Esophagus muscularis mucosa (tissue), 4 donors: ENCODE measurements around the gene SH3BP1.
A peak's percentile ranks its signal among the peaks of the same experiment; 100 is the strongest.

ENCODE experiments used
- CTCF ChIP-seq, 3 experiments: fragments of 200-600 bp in 2 of 3; fragments of 450-650 bp in 1 of 3; sonication (generic) in 2 of 3; IDR thresholded peaks; one replicate each; pipeline ENCODE4 v1.5.1; 2017 to 2019; ENCODE audit warnings: antibody characterized with exemption in 3 of 3, mild to moderate bottlenecking in 2 of 3, moderate library complexity in 1 of 3
- EP300 ChIP-seq: sonication (generic); formaldehyde crosslinking; IDR thresholded peaks from one replicate; pipeline ENCODE4 v1.6.1; 2017; ENCODE audit warnings: antibody characterized with exemption
- POLR2A ChIP-seq: fragments of 450-650 bp; IDR thresholded peaks from one replicate; pipeline ENCODE4 v1.6.1; 2017; ENCODE audit warnings: antibody characterized with exemption, moderate library complexity, mild to moderate bottlenecking, low read depth

- TF ChIP-seq CTCF (IDR thresholded peaks at IDR 0.05) (peak in 1 of 3 experiments; percentile 25), POLR2A (no peak), EP300 (no peak)
Observed at GRCh38 chr22:37633625-37634416, 5.6 kb upstream of the SH3BP1 start.
